Upper lobe of left lung (tissue), 6 donors: ENCODE data around the gene TNFSF13. TPM values are rescaled to one million over a fixed set of nuclear protein-coding genes. Genes with fewer than 3 reads are reported as not detected.

ENCODE experiments used
- ATAC-seq, 2 donors: fragments of 200-7000 bp; cut with Tn5 transposase; one replicate each; pipeline ENCODE4 v1.9.1; 2022; ENCODE audit warnings: mild to moderate bottlenecking in 2 of 2, moderate library complexity in 2 of 2; ENCODE audit not compliant: low FRiP score in 2 of 2
- DNase-seq, 2 donors: peaks; one replicate each; pipeline ENCODE4 v3.0.0-alpha.2; 2019 to 2020
- H3K27ac ChIP-seq, 4 donors: fragments of 200-600 bp; sonication (generic); one replicate each; pipeline ENCODE4 v1.5.1; 2016 to 2019
- H3K27me3 ChIP-seq, 4 donors: fragments of 200-600 bp; sonication (generic); one replicate each; pipeline ENCODE4 v1.5.1; 2017 to 2019
- H3K36me3 ChIP-seq, 4 donors: fragments of 200-600 bp; sonication (generic); one replicate each; pipeline ENCODE4 v1.5.1; 2016 to 2019
- H3K4me1 ChIP-seq, 4 donors: fragments of 200-600 bp; sonication (generic); one replicate each; pipeline ENCODE4 v1.5.1; 2018 to 2019
- H3K4me3 ChIP-seq, 4 donors: fragments of 200-600 bp; sonication (generic); one replicate each; pipeline ENCODE4 v1.5.1; 2017 to 2019; ENCODE audit warnings: mild to moderate bottlenecking in 2 of 4, moderate library complexity in 1 of 4
- H3K9me3 ChIP-seq, 4 donors: fragments of 200-600 bp; sonication (generic); one replicate each; pipeline ENCODE4 v1.5.1; 2018 to 2019
- CTCF ChIP-seq, 6 experiments: fragments of 450-650 bp in 4 of 6; fragments of 200-600 bp in 2 of 6; sonication (generic) in 2 of 6; IDR thresholded peaks; one replicate each; pipeline ENCODE4 v1.5.1; 2016 to 2019; ENCODE audit warnings: antibody characterized with exemption in 6 of 6
- EP300 ChIP-seq, 4 donors: sonication (generic); formaldehyde crosslinking; IDR thresholded peaks; one replicate each; pipeline ENCODE4 v1.5.1; 2017; ENCODE audit warnings: antibody characterized with exemption in 4 of 4, control low read depth in 2 of 4
- POLR2A ChIP-seq, 4 donors: fragments of 450-650 bp; IDR thresholded peaks; one replicate each; pipeline ENCODE4 v1.5.1; 2016 to 2017; ENCODE audit warnings: antibody characterized with exemption in 4 of 4, mild to moderate bottlenecking in 2 of 4
- POLR2AphosphoS5 ChIP-seq, 2 donors: sonication (generic); formaldehyde crosslinking; IDR thresholded peaks; one replicate each; pipeline ENCODE4 v1.5.1; 2017; ENCODE audit warnings: antibody characterized with exemption in 2 of 2
- WGBS, 2 donors: methylation state at CpG; one replicate each; pipeline ENCODE4 v1.1.5; 2017 to 2018; 5-methylcytosine and 5-hydroxymethylcytosine counted together
- total RNA-seq, 6 donors: library from RNA; depleted of rRNA in 4 of 6; stranded (reverse); fragments of >200 nt in 4 of 6; gene quantifications; one replicate each; pipeline versions ENCODE4 v1.1.0 to v1.2.1, GENCODE V29; 2016 to 2021
- donor health status: DM: no; HTN: no; CAD: no; lungs with moderate emphysema.
- donor health status: DM: no; HTN: yes; CAD: no; lungs with severe emphysema.

The TNFSF13 gene
- total RNA-seq, 6 donors from 2014 or later = 74.2 to 226 (median 129) TPM

GRCh38 chr17:7589891-7590691 is 31.5 kb downstream of the TNFSF13 start, which contains the start of gene SOX15:
SOX15 (minus strand) TSS chr17:7590094; CDS start chr17:7589676, 418 bp downstream.
- Histone ChIP-seq H3K4me3 (peak within 1 kb of the TSS; percentile 18 to 38 (median 26)), H3K27ac (peak within 1 kb of the TSS; percentile 12 to 59 (median 32)), H3K9me3 (no peaks in the 10 kb centered on the region), H3K4me1 (peaks cover 16 to 18% (median 17%) of the 10 kb centered on the region in 4 donors), H3K36me3 (peaks cover 29 to 77% (median 66%) of the 10 kb centered on the region in 4 donors), H3K27me3 (no peaks in the 10 kb centered on the region)
- DNase-seq (peak in 1 of 2 donors; percentile 76), ATAC-seq (peak in 1 of 2 donors; percentile 23)
- no peak for TF ChIP-seq POLR2AphosphoS5 (IDR thresholded peaks at IDR 0.05)
- no peak for TF ChIP-seq POLR2A (IDR thresholded peaks at IDR 0.05)
- TF ChIP-seq CTCF (IDR thresholded peaks at IDR 0.05) = no peak
- TF ChIP-seq EP300 (IDR thresholded peaks at IDR 0.05) = no peak
- WGBS, 2 donors = 73 to 75% methylated on average over 18 to 23 of the region's 24 CpGs

DNA sequence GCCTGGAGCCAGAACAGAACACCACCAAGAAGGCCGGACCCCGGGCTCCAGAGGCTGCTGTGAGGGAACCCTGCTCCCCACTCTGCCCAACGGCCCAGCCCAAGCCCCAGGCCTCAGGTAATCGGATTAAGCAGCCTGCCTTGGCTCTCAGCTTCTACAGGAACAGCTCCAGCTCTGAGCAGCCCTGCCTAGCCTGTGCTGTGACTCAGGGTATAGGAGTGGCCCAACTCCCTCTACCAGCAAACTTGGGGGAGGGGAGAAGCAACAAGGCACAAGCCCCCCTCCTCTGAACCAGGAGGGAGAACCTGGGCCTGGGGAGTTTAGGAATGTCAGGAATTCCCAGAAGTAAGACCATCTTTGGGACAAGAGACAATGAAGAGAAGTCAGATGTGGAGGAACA is 32.2 kb downstream of the TNFSF13 start:
- H3K36me3 ChIP-seq = peaks cover 29 to 83% (median 72%) of the 10 kb centered on the region in 4 donors
- ATAC-seq (no peak), DNase-seq (no peak)
- no peaks in the 10 kb centered on the region for H3K9me3 ChIP-seq
- no peaks in the 10 kb centered on the region for H3K27me3 ChIP-seq
- no peak overlapping the region for H3K4me3 ChIP-seq
- TF ChIP-seq POLR2A (IDR thresholded peaks at IDR 0.05) (no peak), CTCF (IDR thresholded peaks at IDR 0.05) (no peak), POLR2AphosphoS5 (IDR thresholded peaks at IDR 0.05) (no peak), EP300 (IDR thresholded peaks at IDR 0.05) (no peak)
- H3K4me1 ChIP-seq = peaks cover 12 to 13% (median 13%) of the 10 kb centered on the region in 4 donors
- no peak overlapping the region for H3K27ac ChIP-seq
- 82 to 100% methylated on average over 1 to 4 of the region's 4 CpGs for WGBS, 2 donors

- H3K4me1 ChIP-seq = peaks cover 12 to 13% (median 13%) of the 10 kb centered on the region in 4 donors
- WGBS, 2 donors = 94 to 97% methylated on average over 4 to 5 of the region's 5 CpGs
- TF ChIP-seq POLR2A (IDR thresholded peaks at IDR 0.05) = no peak
- TF ChIP-seq EP300 (IDR thresholded peaks at IDR 0.05) = no peak
- TF ChIP-seq CTCF (IDR thresholded peaks at IDR 0.05) = no peak
- no peak for TF ChIP-seq POLR2AphosphoS5 (IDR thresholded peaks at IDR 0.05)
- no peak overlapping the region for H3K4me3 ChIP-seq
- peaks cover 29 to 90% (median 78%) of the 10 kb centered on the region in 4 donors for H3K36me3 ChIP-seq
- no peak for ATAC-seq
- no peak for DNase-seq
- no peak overlapping the region for H3K27ac ChIP-seq
- no peaks in the 10 kb centered on the region for H3K9me3 ChIP-seq
- no peaks in the 10 kb centered on the region for H3K27me3 ChIP-seq
These were observed 33.0 kb downstream of the TNFSF13 start for GRCh38 chr17:7591596-7591995.

- peaks cover 32 to 90% (median 77%) of the 10 kb centered on the region in 4 donors for H3K36me3 ChIP-seq
- ATAC-seq (no peak), DNase-seq (peak in 1 of 2 donors; percentile 78)
- peaks cover 12 to 13% (median 13%) of the 10 kb centered on the region in 4 donors for H3K4me1 ChIP-seq
- H3K27ac ChIP-seq = no peak overlapping the region
- WGBS, 2 donors = 93 to 95% methylated on average over 21 to 23 of the region's 23 CpGs
- H3K9me3 ChIP-seq = no peaks in the 10 kb centered on the region
- TF ChIP-seq CTCF (IDR thresholded peaks at IDR 0.05) (no peak), EP300 (IDR thresholded peaks at IDR 0.05) (no peak), POLR2A (IDR thresholded peaks at IDR 0.05) (no peak)
- no peak overlapping the region for H3K4me3 ChIP-seq
- H3K27me3 ChIP-seq = no peaks in the 10 kb centered on the region
These were observed 34.0 kb downstream of the TNFSF13 start for GRCh38 chr17:7592422-7593021.
